HepG2 (cell line): ENCODE data around the gene KIF6. TPM values are rescaled to one million over a fixed set of nuclear protein-coding genes. Genes with fewer than 3 reads are reported as not detected.

Experiments
- ATAC-seq: fragments of 200-7000 bp; cut with Tn5 transposase; 3 replicates; pipeline ENCODE4 v1.9.1; 2020; ENCODE audit warnings: mild to moderate bottlenecking, moderate library complexity
- BruUV-seq: library from RNA; stranded (reverse); fragments of 400-500 nt; replicated peaks from 2 replicates; lab custom pipeline; 2021; lab: Mats Ljungman, UMichigan
- CTCF ChIA-PET: fragments of 300-600 bp; formaldehyde crosslinking; extraction: SDS; loops from one replicate; lab custom pipeline; 2021; ENCODE audit warnings: low total read pairs, inconsistent platforms, low intra/inter-chr PET ratio; lab: Yijun Ruan, JAX
- POLR2A ChIA-PET: fragments of 350-600 bp; sonication (Branson Sonifier 250); formaldehyde crosslinking; loops from one replicate; lab custom pipeline; 2020; ENCODE audit warnings: antibody characterized with exemption, inconsistent platforms; lab: Yijun Ruan, JAX
- DNase-seq: peaks from one replicate; pipeline ENCODE4 v3.0.0-alpha.2; 2015; ENCODE audit warnings: low spot score
- FAIRE-seq: peaks from 3 replicates; lab custom pipeline; 2011; peaks lifted over from hg19 to GRCh38; lab: Jason Lieb, UNC
- H2AFZ ChIP-seq: one replicate; pipeline ENCODE4 v1.6.1; 2011; ENCODE audit warnings: low read length, inconsistent platforms
- H3K27ac ChIP-seq: fragments of 300-600 bp; 3 replicates; pipeline ENCODE4 v1.8.0; 2011; ENCODE audit warnings: mixed run types, mild to moderate bottlenecking, mixed read lengths, low read length, inconsistent platforms; ENCODE audit not compliant: insufficient read depth; ENCODE audit errors: extremely low read length
- H3K27me3 ChIP-seq, 2 experiments: fragments of 200-600 bp in 1 of 2; 2 replicates in 1 of 2; 3 replicates in 1 of 2; pipeline versions ENCODE4 v1.6.0 to v1.8.0; 2011; ENCODE audit warnings: low read length in 2 of 2, mild to moderate bottlenecking in 2 of 2, moderate library complexity in 2 of 2, inconsistent platforms in 1 of 2; ENCODE audit not compliant: insufficient read depth in 2 of 2, control insufficient read depth in 1 of 2
- H3K36me3 ChIP-seq, 2 experiments: fragments of 200-600 bp in 1 of 2; replicated peaks in 1 of 2; 2 replicates in 1 of 2; 3 replicates in 1 of 2; pipeline versions ENCODE4 v1.5.1 to v1.8.0; 2011; ENCODE audit warnings: low read length in 2 of 2, inconsistent platforms in 1 of 2; ENCODE audit not compliant: insufficient read depth in 2 of 2, control insufficient read depth in 1 of 2
- H3K4me1 ChIP-seq: 2 replicates; pipeline ENCODE4 v1.5.1; 2012; ENCODE audit warnings: low read length, inconsistent platforms; ENCODE audit not compliant: insufficient read depth
- H3K4me2 ChIP-seq: 2 replicates; pipeline ENCODE4 v1.6.0; 2011; ENCODE audit warnings: low read depth, low read length, inconsistent platforms
- H3K4me3 ChIP-seq, 3 experiments: fragments of 200-600 bp in 1 of 3; sonication (generic), shearing (Covaris generic) in 1 of 3; replicated peaks in 1 of 3; 2 replicates each; pipeline ENCODE4 v1.5.1; 2011 to 2016; ENCODE audit warnings: low read length in 3 of 3, inconsistent platforms in 2 of 3, low read depth in 2 of 3, mild to moderate bottlenecking in 2 of 3, control low read depth in 1 of 3, mixed read lengths in 1 of 3; ENCODE audit not compliant: insufficient read depth in 1 of 3
- H3K79me2 ChIP-seq: one replicate; pipeline ENCODE4 v1.6.1; 2011; ENCODE audit warnings: low read length, inconsistent platforms; ENCODE audit not compliant: insufficient read depth
- H3K9ac ChIP-seq: 2 replicates; pipeline ENCODE4 v1.6.0; 2011; ENCODE audit warnings: mild to moderate bottlenecking, low read depth, low read length, inconsistent platforms; ENCODE audit not compliant: insufficient read depth
- H3K9me3 ChIP-seq: 2 replicates; pipeline ENCODE4 v1.5.1; 2012; ENCODE audit warnings: mild to moderate bottlenecking, low read length
- H4K20me1 ChIP-seq: 2 replicates; pipeline ENCODE4 v1.6.0; 2011; ENCODE audit warnings: inconsistent platforms, mild to moderate bottlenecking, low read length, moderate library complexity; ENCODE audit not compliant: insufficient read depth
- ARID5B ChIP-seq: IDR thresholded peaks from 2 replicates; pipeline ENCODE4 v1.4.0; 2020; ENCODE audit warnings: mild to moderate bottlenecking, missing genetic modification reagents
- DMAP1 ChIP-seq: IDR thresholded peaks from 2 replicates; pipeline ENCODE4 v1.6.1; 2016
- E2F2 ChIP-seq: sonication (generic); formaldehyde crosslinking; IDR thresholded peaks from 2 replicates; pipeline ENCODE4 v1.4.0; 2020; ENCODE audit warnings: missing genetic modification reagents, borderline replicate concordance
- FOXA3 ChIP-seq: IDR thresholded peaks from 2 replicates; pipeline ENCODE4 v1.6.1; 2016; ENCODE audit warnings: missing genetic modification reagents, missing compliant biosample characterization
- FOXP1 ChIP-seq, 2 experiments: fragments of 450-650 bp in 1 of 2; IDR thresholded peaks; 2 replicates each; pipeline ENCODE4 v1.6.1; 2017 to 2018; ENCODE audit warnings: antibody characterized with exemption in 1 of 2
- GATAD1 ChIP-seq: IDR thresholded peaks from 2 replicates; pipeline ENCODE4 v1.6.1; 2016; ENCODE audit warnings: missing genetic modification reagents, missing compliant biosample characterization
- HNF4A ChIP-seq: sonication (generic); formaldehyde crosslinking; IDR thresholded peaks from 2 replicates; pipeline ENCODE4 v1.4.0; 2020; ENCODE audit warnings: missing genetic modification reagents
- ZNF263 ChIP-seq: sonication (generic); formaldehyde crosslinking; IDR thresholded peaks from 2 replicates; pipeline ENCODE4 v1.4.0; 2020; ENCODE audit warnings: missing genetic modification reagents
- ZNF30 ChIP-seq: sonication (generic); formaldehyde crosslinking; IDR thresholded peaks from 2 replicates; pipeline ENCODE4 v1.5.0; 2020; ENCODE audit warnings: mild to moderate bottlenecking, missing genetic modification reagents
- ZNF343 ChIP-seq: sonication (generic); formaldehyde crosslinking; IDR thresholded peaks from 2 replicates; pipeline ENCODE4 v1.4.0; 2020; ENCODE audit warnings: mild to moderate bottlenecking, missing genetic modification reagents
- ZNF616 ChIP-seq: sonication (generic); formaldehyde crosslinking; IDR thresholded peaks from 2 replicates; pipeline ENCODE4 v1.5.0; 2020; ENCODE audit warnings: low read depth, mild to moderate bottlenecking, missing genetic modification reagents
- ZNF781 ChIP-seq: sonication (generic); formaldehyde crosslinking; IDR thresholded peaks from 2 replicates; pipeline ENCODE4 v1.5.1; 2020; ENCODE audit warnings: borderline replicate concordance, mild to moderate bottlenecking, missing genetic modification reagents; ENCODE audit errors: not compliant biosample characterization
- WGBS: methylation state at CpG from one replicate; pipeline ENCODE4 v1.1.6; 2017; ENCODE audit warnings: low lambda C conversion rate; 5-methylcytosine and 5-hydroxymethylcytosine counted together
- in situ Hi-C: cut with HindIII; loops from 2 replicates; pipeline ENCODE4 v1.10.0; 2017; ENCODE audit warnings: low pct_unique_long_range_greater_than_20kb; ENCODE audit not compliant: extremely low pct_ligation_motif_present
- intact Hi-C: fragments of 100-400 bp; cut with micrococcal nuclease; formaldehyde crosslinking; loops from one replicate; pipeline ENCODE4 v1.10.0; 2022; ENCODE audit not compliant: unreplicated experiment
- polyA plus RNA-seq, 8 experiments: library from polyadenylated mRNA; depleted of rRNA in 3 of 8; stranded (reverse) in 7 of 8; unstranded in 1 of 8; fragments of >200 nt; fragmentation: Illumina TruSeq in 4 of 8; extraction: Trizol in 4 of 8; gene quantifications; 2 replicates each; pipeline versions ENCODE4 v1.2.1 to v1.2.3, GENCODE V29; 2011 to 2016; ENCODE audit warnings: low read depth in 4 of 8, missing spikeins in 1 of 8, mixed read lengths in 1 of 8; ENCODE audit not compliant: insufficient read depth in 1 of 8
- total RNA-seq, 5 experiments: library from RNA; depleted of rRNA; stranded (reverse); fragments of >200 nt; fragmentation: Illumina TruSeq; extraction: Trizol; gene quantifications; 2 replicates each; pipeline ENCODE4 v1.2.3, GENCODE V29; 2016; ENCODE audit warnings: low read depth in 1 of 5
- TF ChIP-seq, protein P1 (sequence below): sonication (generic); formaldehyde crosslinking; conservative IDR thresholded peaks from 2 replicates; pipeline ENCODE4 v1.4.0; 2020; ENCODE audit warnings: mild to moderate bottlenecking, missing genetic modification reagents, moderate library complexity
- TF ChIP-seq, protein P2 (sequence below): sonication (generic); formaldehyde crosslinking; IDR thresholded peaks from 2 replicates; pipeline ENCODE4 v1.4.0; 2020; ENCODE audit warnings: mild to moderate bottlenecking, missing genetic modification reagents

The KIF6 gene
- total and polyA plus RNA-seq, 2 of the 13 experiments (the other 11 are each of a cell fraction or from before 2014, with no cell fraction given) = 0.04 to 0.27 TPM

- peak; percentile 43 for TF ChIP-seq HNF4A
- no peak for TF ChIP-seq GATAD1 (CRISPR knock-in tag)
- peak; percentile 84 for TF ChIP-seq ZNF263 (CRISPR knock-in tag)
- TF ChIP-seq ZNF343 (CRISPR knock-in tag) = no peak
- TF ChIP-seq FOXA3 (CRISPR knock-in tag) = peak; percentile 34; the same call in 1 of the 2 replicates
- no peak for TF ChIP-seq ZNF781 (CRISPR knock-in tag)
- TF ChIP-seq E2F2 = no peak
- no peak for TF ChIP-seq ZNF30
- TF ChIP-seq, protein P1, sequence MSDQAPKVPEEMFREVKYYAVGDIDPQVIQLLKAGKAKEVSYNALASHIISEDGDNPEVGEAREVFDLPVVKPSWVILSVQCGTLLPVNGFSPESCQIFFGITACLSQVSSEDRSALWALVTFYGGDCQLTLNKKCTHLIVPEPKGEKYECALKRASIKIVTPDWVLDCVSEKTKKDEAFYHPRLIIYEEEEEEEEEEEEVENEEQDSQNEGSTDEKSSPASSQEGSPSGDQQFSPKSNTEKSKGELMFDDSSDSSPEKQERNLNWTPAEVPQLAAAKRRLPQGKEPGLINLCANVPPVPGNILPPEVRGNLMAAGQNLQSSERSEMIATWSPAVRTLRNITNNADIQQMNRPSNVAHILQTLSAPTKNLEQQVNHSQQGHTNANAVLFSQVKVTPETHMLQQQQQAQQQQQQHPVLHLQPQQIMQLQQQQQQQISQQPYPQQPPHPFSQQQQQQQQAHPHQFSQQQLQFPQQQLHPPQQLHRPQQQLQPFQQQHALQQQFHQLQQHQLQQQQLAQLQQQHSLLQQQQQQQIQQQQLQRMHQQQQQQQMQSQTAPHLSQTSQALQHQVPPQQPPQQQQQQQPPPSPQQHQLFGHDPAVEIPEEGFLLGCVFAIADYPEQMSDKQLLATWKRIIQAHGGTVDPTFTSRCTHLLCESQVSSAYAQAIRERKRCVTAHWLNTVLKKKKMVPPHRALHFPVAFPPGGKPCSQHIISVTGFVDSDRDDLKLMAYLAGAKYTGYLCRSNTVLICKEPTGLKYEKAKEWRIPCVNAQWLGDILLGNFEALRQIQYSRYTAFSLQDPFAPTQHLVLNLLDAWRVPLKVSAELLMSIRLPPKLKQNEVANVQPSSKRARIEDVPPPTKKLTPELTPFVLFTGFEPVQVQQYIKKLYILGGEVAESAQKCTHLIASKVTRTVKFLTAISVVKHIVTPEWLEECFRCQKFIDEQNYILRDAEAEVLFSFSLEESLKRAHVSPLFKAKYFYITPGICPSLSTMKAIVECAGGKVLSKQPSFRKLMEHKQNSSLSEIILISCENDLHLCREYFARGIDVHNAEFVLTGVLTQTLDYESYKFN (CRISPR knock-in tag) = peak; percentile 56
- TF ChIP-seq FOXP1 (IDR thresholded peaks at IDR 0.05) = no peak
- peak; percentile 24; the same call in 1 of the 2 replicates for TF ChIP-seq FOXP1 (CRISPR knock-in tag; IDR thresholded peaks at IDR 0.05)
- no peak for TF ChIP-seq DMAP1
- 0 out of 2 replicates have a peak, but pooled peaks have one; percentile 18 for TF ChIP-seq ARID5B (CRISPR knock-in tag)
- TF ChIP-seq, protein P2, sequence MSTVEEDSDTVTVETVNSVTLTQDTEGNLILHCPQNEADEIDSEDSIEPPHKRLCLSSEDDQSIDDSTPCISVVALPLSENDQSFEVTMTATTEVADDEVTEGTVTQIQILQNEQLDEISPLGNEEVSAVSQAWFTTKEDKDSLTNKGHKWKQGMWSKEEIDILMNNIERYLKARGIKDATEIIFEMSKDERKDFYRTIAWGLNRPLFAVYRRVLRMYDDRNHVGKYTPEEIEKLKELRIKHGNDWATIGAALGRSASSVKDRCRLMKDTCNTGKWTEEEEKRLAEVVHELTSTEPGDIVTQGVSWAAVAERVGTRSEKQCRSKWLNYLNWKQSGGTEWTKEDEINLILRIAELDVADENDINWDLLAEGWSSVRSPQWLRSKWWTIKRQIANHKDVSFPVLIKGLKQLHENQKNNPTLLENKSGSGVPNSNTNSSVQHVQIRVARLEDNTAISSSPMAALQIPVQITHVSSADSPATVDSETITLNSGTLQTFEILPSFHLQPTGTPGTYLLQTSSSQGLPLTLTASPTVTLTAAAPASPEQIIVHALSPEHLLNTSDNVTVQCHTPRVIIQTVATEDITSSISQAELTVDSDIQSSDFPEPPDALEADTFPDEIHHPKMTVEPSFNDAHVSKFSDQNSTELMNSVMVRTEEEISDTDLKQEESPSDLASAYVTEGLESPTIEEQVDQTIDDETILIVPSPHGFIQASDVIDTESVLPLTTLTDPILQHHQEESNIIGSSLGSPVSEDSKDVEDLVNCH (CRISPR knock-in tag) = no peak
- TF ChIP-seq ZNF616 (CRISPR knock-in tag) = no peak
These were observed 54.7 kb downstream of the KIF6 start for GRCh38 chr6:39670519-39670918.

More at GRCh38 chr6:39670519-39670918, 54.7 kb downstream of the KIF6 start:
- Histone ChIP-seq H3K4me3 (no peak overlapping the region), H3K27me3 (no peaks in the 10 kb centered on the region), H3K4me2 (no peak overlapping the region; the same call in 1 of the 2 replicates), H3K9ac (no peak overlapping the region), H2AFZ (no peak overlapping the region), H4K20me1 (no peaks in the 10 kb centered on the region), H3K79me2 (no peaks in the 10 kb centered on the region), H3K4me1 (peaks cover 26% of the 10 kb centered on the region), H3K36me3 (no peaks in the 10 kb centered on the region), H3K9me3 (peaks cover 10% of the 10 kb centered on the region; the same call in 1 of the 2 replicates), H3K27ac (no peak overlapping the region)
- no peak for FAIRE-seq
- ChIA-PET POLR2A (no interaction called here), CTCF (no interaction called here)
- no peak for ATAC-seq
- intact Hi-C loops (no loop called here), in situ Hi-C loops (no loop called here)
- no TSS peak for BruUV-seq
- WGBS = 3% methylated on average over 2 of the region's 2 CpGs
- DNase-seq = no peak
